ENCODE measurements around the gene C2. TPM values are rescaled to one million over a fixed set of nuclear protein-coding genes. Genes with fewer than 3 reads are reported as not detected.
"Not testable (repeated sequence)": the region's sequence is repeated elsewhere in the genome, so short reads cannot be mapped to it uniquely, and the experiment has no call there.

C2 gene
- total RNA-seq, 1 donor from 2014 or later, result not detected

- peak in 1 of 2 donors; percentile 47 for DNase-seq (ENCODE audit: low read depth in 2 of 2)
Measured at GRCh38 chr6:31898383-31899011, 29.0 kb upstream of the C2 start.

- DNase-seq (ENCODE audit: low read depth in 2 of 2), result no peak
Measured at GRCh38 chr6:31899215-31899614, 28.3 kb upstream of the C2 start.

- DNase-seq (ENCODE audit: low read depth in 2 of 2), result no peak
Measured at GRCh38 chr6:31899882-31900722, 27.4 kb upstream of the C2 start.

GRCh38 chr6:31900917-31901414 is 26.6 kb upstream of the C2 start:
- DNase-seq (ENCODE audit: low read depth in 2 of 2), result no peak

- DNase-seq (ENCODE audit: low read depth in 2 of 2), result peak in 1 of 2 donors; percentile 46
Measured at GRCh38 chr6:31901415-31901952, 26.0 kb upstream of the C2 start.

GRCh38 chr6:31901953-31902643 is 25.4 kb upstream of the C2 start, which contains the start of gene ZBTB12:
ZBTB12 (minus strand) TSS chr6:31902086; CDS start chr6:31901305, 781 bp downstream.
- DNase-seq (ENCODE audit: low read depth in 2 of 2), result peak; percentile 83 to 93

GRCh38 chr6:31903957-31904356 is 23.6 kb upstream of the C2 start:
- DNase-seq (ENCODE audit: low read depth in 2 of 2), result no peak

- no peak for DNase-seq (ENCODE audit: low read depth in 2 of 2)
Measured at GRCh38 chr6:31905041-31905440, 22.5 kb upstream of the C2 start.

GRCh38 chr6:31906122-31906521 is 21.4 kb upstream of the C2 start:
- no peak for DNase-seq (ENCODE audit: low read depth in 2 of 2)

- not testable (repeated sequence) for DNase-seq (ENCODE audit: low read depth in 2 of 2)
Measured at GRCh38 chr6:31906727-31907126, 20.8 kb upstream of the C2 start.

- no peak for DNase-seq (ENCODE audit: low read depth in 2 of 2)
Measured at GRCh38 chr6:31907158-31907813, 20.2 kb upstream of the C2 start.

GRCh38 chr6:31908255-31908654 is 19.3 kb upstream of the C2 start:
- DNase-seq (ENCODE audit: low read depth in 2 of 2), result not testable (repeated sequence)

- DNase-seq (ENCODE audit: low read depth in 2 of 2), result no peak
Measured at GRCh38 chr6:31908791-31909190, 18.7 kb upstream of the C2 start.

GRCh38 chr6:31909298-31909697 is 18.2 kb upstream of the C2 start:
- DNase-seq (ENCODE audit: low read depth in 2 of 2), result not testable (repeated sequence)

GRCh38 chr6:31911826-31912585 is 15.5 kb upstream of the C2 start:
- DNase-seq (ENCODE audit: low read depth in 2 of 2), result no peak

GRCh38 chr6:31915351-31915750 is 12.2 kb upstream of the C2 start:
- DNase-seq (ENCODE audit: low read depth in 2 of 2), result no peak

GRCh38 chr6:31915756-31916155 is 11.8 kb upstream of the C2 start:
- no peak for DNase-seq (ENCODE audit: low read depth in 2 of 2)

- DNase-seq (ENCODE audit: low read depth in 2 of 2), result no peak
Measured at GRCh38 chr6:31918069-31918720, 9.3 kb upstream of the C2 start.

- DNase-seq (ENCODE audit: low read depth in 2 of 2), result no peak
Measured at GRCh38 chr6:31919624-31920303, 7.8 kb upstream of the C2 start.

Data from dermis microvascular lymphatic vessel endothelial cell (primary cell).